Tibial nerve (tissue), 4 donors: ENCODE measurements around the gene PSMG4. TPM values are rescaled to one million over a fixed set of nuclear protein-coding genes. Genes with fewer than 3 reads are reported as not detected.

ENCODE experiments used
- DNase-seq, 2 donors: peaks; one replicate each; pipeline ENCODE4 v3.0.0-alpha.2; 2019; ENCODE audit warnings: low spot score in 2 of 2
- H3K27ac ChIP-seq, 4 donors: fragments of 200-600 bp; sonication (generic) in 3 of 4; one replicate each; pipeline ENCODE4 v1.5.1; 2017 to 2019; ENCODE audit warnings: mild to moderate bottlenecking in 1 of 4
- H3K27me3 ChIP-seq, 2 donors: fragments of 200-600 bp; sonication (generic) in 1 of 2; one replicate each; pipeline versions ENCODE4 v1.5.1 to v1.6.0; 2017 to 2019
- H3K36me3 ChIP-seq, 3 donors: fragments of 200-600 bp; sonication (generic); one replicate each; pipeline ENCODE4 v1.5.1; 2018 to 2019
- H3K4me1 ChIP-seq, 4 donors: fragments of 200-600 bp; sonication (generic) in 3 of 4; one replicate each; pipeline ENCODE4 v1.5.1; 2017 to 2019
- H3K4me3 ChIP-seq, 4 donors: fragments of 200-600 bp; sonication (generic) in 3 of 4; one replicate each; pipeline ENCODE4 v1.5.1; 2017 to 2019; ENCODE audit warnings: mild to moderate bottlenecking in 1 of 4, moderate library complexity in 1 of 4
- H3K9me3 ChIP-seq, 4 donors: fragments of 200-600 bp; sonication (generic) in 3 of 4; one replicate each; pipeline ENCODE4 v1.5.1; 2017 to 2019
- CTCF ChIP-seq, 5 experiments: fragments of 200-600 bp in 3 of 5; fragments of 450-650 bp in 2 of 5; sonication (generic) in 3 of 5; IDR thresholded peaks; one replicate each; pipeline ENCODE4 v1.5.1; 2016 to 2019; ENCODE audit warnings: antibody characterized with exemption in 5 of 5, mild to moderate bottlenecking in 3 of 5, moderate library complexity in 2 of 5
- EP300 ChIP-seq, 2 donors: sonication (generic); formaldehyde crosslinking; IDR thresholded peaks; one replicate each; pipeline ENCODE4 v1.6.1; 2017; ENCODE audit warnings: antibody characterized with exemption in 2 of 2, mild to moderate bottlenecking in 1 of 2
- POLR2A ChIP-seq, 2 donors: fragments of 450-650 bp; IDR thresholded peaks; one replicate each; pipeline ENCODE4 v1.6.1; 2017; ENCODE audit warnings: antibody characterized with exemption in 2 of 2, mild to moderate bottlenecking in 2 of 2, moderate library complexity in 2 of 2
- WGBS, 2 donors: methylation state at CpG; one replicate each; pipeline ENCODE4 v1.1.5; 2018; 5-methylcytosine and 5-hydroxymethylcytosine counted together
- total RNA-seq, 4 donors: library from RNA; depleted of rRNA; stranded (reverse); fragments of >200 nt; gene quantifications; one replicate each; pipeline ENCODE4 v1.1.0, GENCODE V29; 2016

The PSMG4 gene
- total RNA-seq, 4 donors from 2014 or later = 14.7 to 36.5 (median 31.8) TPM

- H3K27me3 ChIP-seq = no peaks in the 10 kb centered on the region
- H3K4me1 ChIP-seq = peaks cover 0 to 5% (median 0%) of the 10 kb centered on the region in 4 donors
- WGBS, 2 donors = 73 to 75% methylated on average over 9 of the region's 9 CpGs
- no peaks in the 10 kb centered on the region for H3K9me3 ChIP-seq
- no peak overlapping the region for H3K4me3 ChIP-seq
- peaks cover 0 to 64% (median 14%) of the 10 kb centered on the region in 3 donors for H3K36me3 ChIP-seq
- H3K27ac ChIP-seq = no peak overlapping the region
- no peak for DNase-seq
- no peak for TF ChIP-seq EP300 (IDR thresholded peaks at IDR 0.05)
- TF ChIP-seq POLR2A (IDR thresholded peaks at IDR 0.05) = no peak
- TF ChIP-seq CTCF (IDR thresholded peaks at IDR 0.05) = no peak
Observed at GRCh38 chr6:3273707-3274521, 15.2 kb downstream of the PSMG4 start.

GRCh38 chr6:3276174-3277167 lies 17.7 kb downstream of the PSMG4 start:
- Histone ChIP-seq H3K9me3 (no peaks in the 10 kb centered on the region), H3K4me1 (peaks cover 0 to 20% (median 0%) of the 10 kb centered on the region in 4 donors), H3K27me3 (no peaks in the 10 kb centered on the region), H3K4me3 (no peak overlapping the region), H3K27ac (no peak overlapping the region), H3K36me3 (peaks cover 0 to 40% (median 14%) of the 10 kb centered on the region in 3 donors)
- TF ChIP-seq POLR2A (IDR thresholded peaks at IDR 0.05) (no peak), CTCF (IDR thresholded peaks at IDR 0.05) (no peak), EP300 (IDR thresholded peaks at IDR 0.05) (no peak)
- 80 to 84% methylated on average over 20 of the region's 20 CpGs for WGBS, 2 donors
- no peak for DNase-seq

- peaks cover 0 to 32% (median 9%) of the 10 kb centered on the region in 3 donors for H3K36me3 ChIP-seq
- TF ChIP-seq CTCF (IDR thresholded peaks at IDR 0.05) (no peak), POLR2A (IDR thresholded peaks at IDR 0.05) (no peak), EP300 (IDR thresholded peaks at IDR 0.05) (no peak)
- H3K9me3 ChIP-seq = no peaks in the 10 kb centered on the region
- no peak overlapping the region for H3K4me3 ChIP-seq
- H3K27me3 ChIP-seq = no peaks in the 10 kb centered on the region
- no peak for DNase-seq
- H3K27ac ChIP-seq = no peak overlapping the region
- H3K4me1 ChIP-seq = peaks cover 0 to 28% (median under 1%) of the 10 kb centered on the region in 4 donors
- WGBS, 2 donors = 70 to 71% methylated on average over 12 of the region's 12 CpGs
Observed at GRCh38 chr6:3277251-3277650, 18.5 kb downstream of the PSMG4 start.

GRCh38 chr6:3277851-3278416 lies 19.2 kb downstream of the PSMG4 start:
- WGBS, 2 donors = 74 to 85% methylated on average over 9 of the region's 9 CpGs
- H3K4me1 ChIP-seq = peaks cover 0 to 35% (median 4%) of the 10 kb centered on the region in 4 donors
- H3K4me3 ChIP-seq = no peak overlapping the region
- H3K27ac ChIP-seq = no peak overlapping the region
- peaks cover 0 to 31% (median 2%) of the 10 kb centered on the region in 3 donors for H3K36me3 ChIP-seq
- TF ChIP-seq CTCF (IDR thresholded peaks at IDR 0.05) (no peak), POLR2A (IDR thresholded peaks at IDR 0.05) (no peak), EP300 (IDR thresholded peaks at IDR 0.05) (no peak)
- H3K9me3 ChIP-seq = no peaks in the 10 kb centered on the region
- H3K27me3 ChIP-seq = no peaks in the 10 kb centered on the region
- DNase-seq = no peak
